Neural cell (in vitro differentiated cells): ENCODE results near the gene EML6. TPM values are rescaled to one million over a fixed set of nuclear protein-coding genes. Genes with fewer than 3 reads are reported as not detected.

ENCODE experiments used
- H2AFZ ChIP-seq: fragments of 200-600, 300-800 bp; sonication (generic), shearing (Covaris generic); 2 replicates; pipeline ENCODE4 v1.6.0; 2014; ENCODE audit warnings: low read depth, mild to moderate bottlenecking, antibody characterized with exemption, low read length, moderate library complexity
- H3F3A ChIP-seq: fragments of 200-600 bp; shearing (Covaris generic); 2 replicates; pipeline ENCODE4 v1.6.1; 2016; ENCODE audit warnings: mild to moderate bottlenecking, moderate library complexity, mixed read lengths, antibody characterized with exemption, low read length; ENCODE audit not compliant: insufficient read depth, poor library complexity, severe bottlenecking
- H3K27ac ChIP-seq: fragments of 200-600, 300-800 bp; sonication (generic), shearing (Covaris generic); 2 replicates; pipeline ENCODE4 v1.5.1; 2014; ENCODE audit warnings: mild to moderate bottlenecking, low read length, moderate library complexity
- H3K27me3 ChIP-seq: fragments of 300-800, 200-600 bp; sonication (generic), shearing (Covaris generic); 2 replicates; pipeline ENCODE4 v1.6.0; 2014; ENCODE audit warnings: mild to moderate bottlenecking, low read depth, low read length, moderate library complexity; ENCODE audit not compliant: insufficient read depth
- H3K36me3 ChIP-seq: fragments of 300-800, 200-600 bp; sonication (generic), shearing (Covaris generic); 2 replicates; pipeline ENCODE4 v1.5.1; 2014; ENCODE audit warnings: mild to moderate bottlenecking, antibody characterized with exemption, low read length, moderate library complexity; ENCODE audit not compliant: insufficient read depth
- H3K4me2 ChIP-seq: fragments of 300-800, 200-600 bp; sonication (generic), shearing (Covaris generic); 2 replicates; pipeline ENCODE4 v1.6.0; 2014; ENCODE audit warnings: mild to moderate bottlenecking, low read length
- H3K4me3 ChIP-seq: fragments of 300-800, 200-600 bp; sonication (generic), shearing (Covaris generic); 2 replicates; pipeline ENCODE4 v1.5.1; 2014; ENCODE audit warnings: mild to moderate bottlenecking, low read length, moderate library complexity
- H3K79me2 ChIP-seq: fragments of 200-600 bp; shearing (Covaris generic); replicated peaks from 2 replicates; pipeline ENCODE4 v1.6.0; 2014; ENCODE audit warnings: mild to moderate bottlenecking, low read length, moderate library complexity; ENCODE audit not compliant: insufficient read depth
- H3K9ac ChIP-seq: fragments of 300-800, 200-600 bp; sonication (generic), shearing (Covaris generic); 2 replicates; pipeline ENCODE4 v1.6.1; 2016; ENCODE audit warnings: mild to moderate bottlenecking, low read length, mixed read lengths
- H3K9me2 ChIP-seq: fragments of 200-600 bp; shearing (Covaris generic); 2 replicates; pipeline ENCODE4 v1.6.1; 2016; ENCODE audit warnings: mild to moderate bottlenecking, low read length, mixed read lengths; ENCODE audit not compliant: insufficient read depth
- H3K9me3 ChIP-seq: fragments of 200-600, 300-800 bp; sonication (generic), shearing (Covaris generic); 2 replicates; pipeline ENCODE4 v1.6.1; 2016; ENCODE audit warnings: mild to moderate bottlenecking, mixed run types, low read length, moderate library complexity, mixed read lengths
- H4K20me1 ChIP-seq: fragments of 200-600 bp; shearing (Covaris generic); 2 replicates; pipeline ENCODE4 v1.6.1; 2016; ENCODE audit warnings: mild to moderate bottlenecking, mixed run types; ENCODE audit not compliant: insufficient read depth
- EP300 ChIP-seq: fragments of 450-650 bp; conservative IDR thresholded peaks from 2 replicates; pipeline ENCODE4 v1.6.1; 2014; ENCODE audit warnings: antibody characterized with exemption, mild to moderate bottlenecking, moderate library complexity; ENCODE audit not compliant: poor library complexity, severe bottlenecking
- EZH2 ChIP-seq: fragments of 200-600, 300-800 bp; shearing (Covaris generic), sonication (generic); IDR thresholded peaks from 2 replicates; pipeline ENCODE4 v1.6.1; 2014; ENCODE audit warnings: antibody characterized with exemption, low read length, borderline replicate concordance, mild to moderate bottlenecking; ENCODE audit not compliant: insufficient read depth, poor library complexity, severe bottlenecking
- MXI1 ChIP-seq: fragments of 450-650 bp; conservative IDR thresholded peaks from 2 replicates; pipeline ENCODE4 v1.6.1; 2014; ENCODE audit warnings: antibody characterized with exemption, mild to moderate bottlenecking; ENCODE audit not compliant: poor library complexity, severe bottlenecking
- POLR2AphosphoS5 ChIP-seq: IDR thresholded peaks from 2 replicates; pipeline ENCODE4 v1.6.1; 2012
- RAD21 ChIP-seq: fragments of 450-650 bp; conservative IDR thresholded peaks from 2 replicates; pipeline ENCODE4 v1.6.1; 2014; ENCODE audit warnings: antibody characterized with exemption, mild to moderate bottlenecking, moderate library complexity
- SMC3 ChIP-seq: fragments of 450-650 bp; conservative IDR thresholded peaks from 2 replicates; pipeline ENCODE4 v1.6.1; 2014; ENCODE audit warnings: antibody characterized with exemption, mild to moderate bottlenecking, moderate library complexity; ENCODE audit not compliant: poor library complexity
- TAF1 ChIP-seq: IDR thresholded peaks from 2 replicates; pipeline ENCODE4 v1.6.1; 2012; ENCODE audit warnings: low read depth
- polyA plus RNA-seq: library from polyadenylated mRNA; depleted of rRNA; stranded (reverse); fragments of >200 nt; gene quantifications from 2 replicates; pipeline ENCODE4 v1.2.3, GENCODE V29; 2014
- TF ChIP-seq, protein P1 (sequence below): IDR thresholded peaks from 2 replicates; pipeline ENCODE4 v1.6.1; 2012; ENCODE audit warnings: borderline replicate concordance
- TF ChIP-seq, protein P2 (sequence below): fragments of 450-650 bp; IDR thresholded peaks from 2 replicates; pipeline ENCODE4 v1.5.1; 2014; ENCODE audit warnings: antibody characterized with exemption, mild to moderate bottlenecking, moderate library complexity; ENCODE audit not compliant: poor library complexity, severe bottlenecking

Gene EML6
- polyA plus RNA-seq, 1 donor from 2014 or later: 13.4 TPM

DNA sequence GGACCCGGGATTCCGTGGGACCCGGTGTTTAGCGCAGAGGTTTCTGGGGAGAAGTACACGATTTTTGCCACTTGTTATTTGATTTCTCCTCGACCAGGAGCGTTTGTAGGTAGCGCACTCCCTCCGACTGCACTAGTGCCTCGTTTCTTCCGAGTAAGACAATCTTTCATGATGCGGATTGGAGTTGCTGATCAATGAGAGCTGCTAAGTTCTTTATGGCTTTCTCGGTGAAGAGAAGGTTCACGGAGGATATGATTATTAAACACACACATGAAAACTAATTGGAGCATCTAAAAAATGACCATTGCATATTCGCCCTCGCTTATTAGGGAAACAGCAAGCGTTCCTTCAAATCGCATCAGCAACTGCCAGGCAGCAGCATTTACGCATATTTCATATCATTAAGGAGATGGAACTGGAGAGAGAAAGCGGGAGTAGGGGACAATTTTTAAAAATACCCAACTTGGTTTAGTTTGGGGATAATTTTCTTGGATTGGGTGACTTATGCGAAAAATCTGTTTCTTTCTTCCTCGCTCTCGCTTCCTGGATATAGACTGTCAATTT lies 616 bp downstream of the EML6 start:
- H3F3A ChIP-seq: peaks cover 3% of the 10 kb centered on the region
- peaks cover 5% of the 10 kb centered on the region for H3K27me3 ChIP-seq
- peak overlapping the region; percentile 70 for H3K9ac ChIP-seq
- peak overlapping the region; percentile 93 for H3K4me2 ChIP-seq
- H3K9me2 ChIP-seq: no peaks in the 10 kb centered on the region
- peak overlapping the region; percentile 79 for H2AFZ ChIP-seq
- no peaks in the 10 kb centered on the region for H3K9me3 ChIP-seq
- H4K20me1 ChIP-seq: no peaks in the 10 kb centered on the region
- peak overlapping the region; percentile 60 for H3K27ac ChIP-seq
- peak overlapping the region; percentile 91 for H3K4me3 ChIP-seq
- no peaks in the 10 kb centered on the region for H3K36me3 ChIP-seq
- H3K79me2 ChIP-seq: no peaks in the 10 kb centered on the region
- TF ChIP-seq EZH2 (no peak), TAF1 (no peak), POLR2AphosphoS5 (no peak), RAD21 (no peak), EP300 (no peak), SMC3 (no peak)
- TF ChIP-seq, protein P1, sequence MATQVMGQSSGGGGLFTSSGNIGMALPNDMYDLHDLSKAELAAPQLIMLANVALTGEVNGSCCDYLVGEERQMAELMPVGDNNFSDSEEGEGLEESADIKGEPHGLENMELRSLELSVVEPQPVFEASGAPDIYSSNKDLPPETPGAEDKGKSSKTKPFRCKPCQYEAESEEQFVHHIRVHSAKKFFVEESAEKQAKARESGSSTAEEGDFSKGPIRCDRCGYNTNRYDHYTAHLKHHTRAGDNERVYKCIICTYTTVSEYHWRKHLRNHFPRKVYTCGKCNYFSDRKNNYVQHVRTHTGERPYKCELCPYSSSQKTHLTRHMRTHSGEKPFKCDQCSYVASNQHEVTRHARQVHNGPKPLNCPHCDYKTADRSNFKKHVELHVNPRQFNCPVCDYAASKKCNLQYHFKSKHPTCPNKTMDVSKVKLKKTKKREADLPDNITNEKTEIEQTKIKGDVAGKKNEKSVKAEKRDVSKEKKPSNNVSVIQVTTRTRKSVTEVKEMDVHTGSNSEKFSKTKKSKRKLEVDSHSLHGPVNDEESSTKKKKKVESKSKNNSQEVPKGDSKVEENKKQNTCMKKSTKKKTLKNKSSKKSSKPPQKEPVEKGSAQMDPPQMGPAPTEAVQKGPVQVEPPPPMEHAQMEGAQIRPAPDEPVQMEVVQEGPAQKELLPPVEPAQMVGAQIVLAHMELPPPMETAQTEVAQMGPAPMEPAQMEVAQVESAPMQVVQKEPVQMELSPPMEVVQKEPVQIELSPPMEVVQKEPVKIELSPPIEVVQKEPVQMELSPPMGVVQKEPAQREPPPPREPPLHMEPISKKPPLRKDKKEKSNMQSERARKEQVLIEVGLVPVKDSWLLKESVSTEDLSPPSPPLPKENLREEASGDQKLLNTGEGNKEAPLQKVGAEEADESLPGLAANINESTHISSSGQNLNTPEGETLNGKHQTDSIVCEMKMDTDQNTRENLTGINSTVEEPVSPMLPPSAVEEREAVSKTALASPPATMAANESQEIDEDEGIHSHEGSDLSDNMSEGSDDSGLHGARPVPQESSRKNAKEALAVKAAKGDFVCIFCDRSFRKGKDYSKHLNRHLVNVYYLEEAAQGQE: peak; percentile 10
- TF ChIP-seq, protein P2, sequence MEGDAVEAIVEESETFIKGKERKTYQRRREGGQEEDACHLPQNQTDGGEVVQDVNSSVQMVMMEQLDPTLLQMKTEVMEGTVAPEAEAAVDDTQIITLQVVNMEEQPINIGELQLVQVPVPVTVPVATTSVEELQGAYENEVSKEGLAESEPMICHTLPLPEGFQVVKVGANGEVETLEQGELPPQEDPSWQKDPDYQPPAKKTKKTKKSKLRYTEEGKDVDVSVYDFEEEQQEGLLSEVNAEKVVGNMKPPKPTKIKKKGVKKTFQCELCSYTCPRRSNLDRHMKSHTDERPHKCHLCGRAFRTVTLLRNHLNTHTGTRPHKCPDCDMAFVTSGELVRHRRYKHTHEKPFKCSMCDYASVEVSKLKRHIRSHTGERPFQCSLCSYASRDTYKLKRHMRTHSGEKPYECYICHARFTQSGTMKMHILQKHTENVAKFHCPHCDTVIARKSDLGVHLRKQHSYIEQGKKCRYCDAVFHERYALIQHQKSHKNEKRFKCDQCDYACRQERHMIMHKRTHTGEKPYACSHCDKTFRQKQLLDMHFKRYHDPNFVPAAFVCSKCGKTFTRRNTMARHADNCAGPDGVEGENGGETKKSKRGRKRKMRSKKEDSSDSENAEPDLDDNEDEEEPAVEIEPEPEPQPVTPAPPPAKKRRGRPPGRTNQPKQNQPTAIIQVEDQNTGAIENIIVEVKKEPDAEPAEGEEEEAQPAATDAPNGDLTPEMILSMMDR: peak; percentile 41

DNA sequence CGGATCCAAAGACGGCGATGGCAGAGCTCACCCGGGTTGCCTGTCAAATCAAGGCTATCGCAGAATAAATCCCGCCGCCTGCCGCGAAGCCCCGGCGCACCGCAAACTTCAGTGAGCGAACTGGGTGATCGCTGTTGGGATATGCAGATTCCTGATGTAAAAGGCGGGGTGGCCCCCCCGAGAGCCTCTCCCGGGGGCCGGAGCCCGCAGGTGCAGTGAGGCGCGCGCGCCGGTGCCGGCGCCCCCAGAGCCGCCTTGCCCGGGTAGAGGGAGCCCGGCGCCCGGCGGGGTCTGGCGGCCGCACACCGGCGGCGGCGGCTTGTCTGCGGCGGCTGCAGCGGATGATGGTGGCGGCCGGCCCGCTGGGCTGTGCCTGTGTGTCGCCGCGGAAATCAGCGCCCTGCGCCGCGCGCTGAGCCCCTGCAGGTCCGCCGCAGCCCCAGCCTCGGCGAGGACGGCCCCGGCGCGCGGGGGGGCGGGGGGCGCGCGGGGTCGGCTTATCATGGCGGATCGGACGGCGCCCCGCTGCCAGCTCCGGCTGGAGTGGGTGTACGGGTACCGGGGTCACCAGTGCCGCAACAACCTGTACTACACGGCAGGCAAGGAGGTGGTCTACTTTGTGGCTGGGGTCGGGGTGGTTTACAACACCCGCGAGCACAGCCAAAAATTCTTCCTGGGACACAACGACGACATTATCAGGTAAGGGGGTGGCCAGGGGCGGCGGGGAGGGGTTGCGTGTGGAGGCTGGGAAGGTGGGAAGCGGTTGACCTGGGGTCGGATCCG lies 1.3 kb downstream of the EML6 start:
- Histone ChIP-seq H3K36me3 (no peaks in the 10 kb centered on the region), H3F3A (peaks cover 3% of the 10 kb centered on the region), H3K27me3 (peaks cover 5% of the 10 kb centered on the region), H3K4me2 (peak overlapping the region; percentile 93), H2AFZ (no peak overlapping the region), H3K9me2 (no peaks in the 10 kb centered on the region), H4K20me1 (no peaks in the 10 kb centered on the region), H3K79me2 (no peaks in the 10 kb centered on the region), H3K9ac (peak overlapping the region; percentile 70), H3K4me3 (peak overlapping the region; percentile 91), H3K9me3 (no peaks in the 10 kb centered on the region), H3K27ac (peak overlapping the region; percentile 60)
- TF ChIP-seq EP300 (no peak), TAF1 (no peak), EZH2 (no peak), SMC3 (peak; percentile 43), RAD21 (no peak), MXI1 (peak; percentile 22), POLR2AphosphoS5 (no peak)
- TF ChIP-seq, protein P1: no peak
- TF ChIP-seq, protein P2: peak; percentile 24
